Activated CD8-positive, alpha-beta memory T cell treated with anti-CD3 and anti-CD28 coated beads, Interleukin-2, amount 10 ng/mL, durations not matched to agents 7 days and 5 days (primary cell): Measurements from ENCODE around the gene GIT2. TPM values are rescaled to one million over a fixed set of nuclear protein-coding genes. Genes with fewer than 3 reads are reported as not detected.

ENCODE experiments used
- ATAC-seq: fragments of 150-1000 bp; cut with Tn5 transposase; one replicate; pipeline ENCODE4 v1.10.0; 2021; ENCODE audit warnings: moderate library complexity
- CTCF ChIA-PET: fragments of 350-600 bp; sonication (Branson Sonifier 250); formaldehyde crosslinking; loops from one replicate; lab custom pipeline; 2021; ENCODE audit warnings: antibody characterized with exemption; lab: Charles Lee
- DNase-seq: peaks from one replicate; pipeline ENCODE4 v3.0.0-alpha.2; 2020
- H3K27ac Mint-ChIP-seq: one replicate; pipeline ENCODE4 v1.8.0; 2021; ENCODE audit warnings: mild to moderate bottlenecking, mixed read lengths
- H3K27me3 Mint-ChIP-seq: one replicate; pipeline ENCODE4 v1.8.0; 2021; ENCODE audit warnings: mixed read lengths
- H3K36me3 Mint-ChIP-seq: one replicate; pipeline ENCODE4 v1.8.0; 2021; ENCODE audit warnings: mild to moderate bottlenecking, mixed read lengths
- H3K4me1 Mint-ChIP-seq: one replicate; pipeline ENCODE4 v1.8.0; 2021; ENCODE audit warnings: mixed read lengths
- H3K4me3 Mint-ChIP-seq: one replicate; pipeline ENCODE4 v1.8.0; 2021; ENCODE audit warnings: mild to moderate bottlenecking, moderate library complexity, mixed read lengths
- H3K9me3 Mint-ChIP-seq: one replicate; pipeline ENCODE4 v1.8.0; 2022; ENCODE audit warnings: low read depth, mixed read lengths
- total RNA-seq, 2 experiments: library from RNA; stranded (reverse); gene quantifications; one replicate each; pipeline ENCODE4 v1.2.3, GENCODE V29; 2021

The GIT2 gene
- total RNA-seq, 2 experiments from 2014 or later = 90.6 to 92.3 TPM

DNA sequence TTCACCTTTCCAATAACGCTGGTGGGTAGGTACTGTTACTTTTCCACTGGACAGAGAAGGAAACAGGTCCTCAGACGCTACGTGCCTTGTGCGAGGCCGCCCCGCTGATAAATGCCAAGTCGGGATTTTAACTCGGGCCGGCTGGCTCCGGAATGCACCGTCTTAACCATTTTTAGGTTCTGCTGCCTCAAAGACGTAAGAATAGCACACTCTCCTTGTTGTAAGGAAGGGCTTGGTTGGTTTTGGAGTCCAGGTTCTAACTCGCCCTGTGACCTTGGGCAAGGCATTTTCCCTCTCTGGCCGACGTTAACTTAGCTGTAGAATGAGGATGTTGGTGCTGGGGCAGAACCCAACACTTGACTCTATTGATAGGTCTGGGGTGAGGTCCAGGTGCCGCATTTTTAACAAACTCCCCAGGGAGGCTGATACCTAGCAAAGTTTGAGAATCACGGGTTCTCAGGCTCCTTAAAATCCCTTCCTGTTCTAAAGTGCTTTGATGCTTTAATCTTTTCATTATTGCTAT is 3.9 kb upstream of the GIT2 start:
- peak overlapping the region; percentile 91 for H3K4me3 Mint-ChIP-seq
- H3K9me3 Mint-ChIP-seq = no peaks in the 10 kb centered on the region
- CTCF ChIA-PET = interaction anchor here (1.1 to 2.3 kb wide), 4 partner anchors 11 to 50 kb away, joined by 3 to 9 read pairs (median 4); no protein-coding TSS in a partner anchor
- H3K27me3 Mint-ChIP-seq = no peaks in the 10 kb centered on the region
- peaks cover 14% of the 10 kb centered on the region for H3K36me3 Mint-ChIP-seq
- H3K27ac Mint-ChIP-seq = peak overlapping the region; percentile 90
- H3K4me1 Mint-ChIP-seq = peaks cover 54% of the 10 kb centered on the region
- DNase-seq = no peak
- ATAC-seq = no peak

DNA sequence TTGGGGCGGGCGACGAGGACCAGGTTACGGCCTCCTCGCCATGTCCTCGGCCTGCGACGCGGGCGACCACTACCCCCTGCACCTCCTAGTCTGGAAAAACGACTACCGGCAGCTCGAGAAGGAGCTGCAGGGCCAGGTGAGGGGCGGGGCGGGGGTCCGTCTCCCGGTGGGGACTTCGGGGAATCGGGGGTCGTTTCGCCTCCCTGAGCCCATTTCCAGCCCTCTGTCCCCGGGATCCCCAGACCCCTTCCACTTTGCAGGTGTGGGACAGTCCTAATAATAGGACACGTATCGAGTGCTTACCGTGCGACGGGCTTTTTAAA is 3.4 kb upstream of the GIT2 start:
- H3K4me1 Mint-ChIP-seq = peaks cover 49% of the 10 kb centered on the region
- H3K36me3 Mint-ChIP-seq = peaks cover 14% of the 10 kb centered on the region
- H3K4me3 Mint-ChIP-seq = peak overlapping the region; percentile 91
- CTCF ChIA-PET = interaction anchor here (1.1 to 2.3 kb wide), 5 partner anchors 11 to 470 kb away, joined by 3 to 9 read pairs (median 3); no protein-coding TSS in a partner anchor
- peak overlapping the region; percentile 90 for H3K27ac Mint-ChIP-seq
- DNase-seq (no peak), ATAC-seq (no peak)
- H3K27me3 Mint-ChIP-seq = no peaks in the 10 kb centered on the region
- H3K9me3 Mint-ChIP-seq = no peaks in the 10 kb centered on the region

DNA sequence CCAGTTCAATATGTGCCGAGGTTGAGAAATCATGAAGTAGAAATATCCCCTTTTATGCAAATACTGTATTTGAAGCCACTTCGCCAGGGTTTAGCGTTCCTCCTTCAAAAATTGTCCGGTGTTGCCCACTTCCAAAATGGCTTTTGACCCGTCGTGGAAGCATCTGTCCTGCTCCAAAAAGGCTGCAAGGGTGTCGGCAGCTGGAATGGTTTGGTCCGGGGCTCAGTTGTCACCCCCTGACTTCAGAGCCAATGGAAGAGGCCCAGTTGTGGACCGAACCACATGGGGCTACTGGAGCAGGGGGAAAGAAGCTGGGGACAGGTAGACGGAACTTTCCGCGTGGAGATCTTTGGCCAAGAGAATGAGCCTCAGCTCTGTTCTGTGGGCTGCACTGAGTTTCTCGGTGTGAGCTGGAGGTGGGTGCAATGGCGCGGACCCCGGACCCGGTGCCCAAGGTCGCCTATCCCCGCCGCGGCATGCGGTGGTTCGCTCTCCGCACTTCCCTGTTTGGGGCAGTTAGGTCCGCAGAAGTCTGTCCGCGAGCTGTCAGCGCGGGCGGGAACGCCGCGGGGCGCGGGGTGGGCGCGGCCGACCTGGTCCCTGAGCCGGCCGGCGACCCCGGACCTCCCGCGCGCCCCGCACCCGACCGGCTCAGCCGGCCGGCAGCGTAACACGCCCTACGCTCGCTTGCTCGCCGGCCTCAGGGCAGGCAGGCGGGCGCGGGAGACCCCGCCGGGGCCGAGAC is 2.9 kb upstream of the GIT2 start, which contains the start of gene ANKRD13A:
TSS of gene ANKRD13A (plus strand) at position 527 of the 745 bp plus-strand sequence. CDS start 259 bp downstream, outside the sequence.
- Mint-ChIP-seq H3K27ac (peak within 1 kb of the TSS; percentile 97), H3K9me3 (no peaks in the 10 kb centered on the region), H3K36me3 (peaks cover 15% of the 10 kb centered on the region), H3K4me3 (peak within 1 kb of the TSS; percentile 91), H3K27me3 (no peaks in the 10 kb centered on the region), H3K4me1 (peaks cover 49% of the 10 kb centered on the region)
- DNase-seq (peak; percentile 94), ATAC-seq (peak; percentile 75)
- CTCF ChIA-PET = interaction anchor here (1.2 to 2.3 kb wide), 5 partner anchors 12 to 470 kb away, joined by 3 to 9 read pairs (median 4); no protein-coding TSS in a partner anchor

DNA sequence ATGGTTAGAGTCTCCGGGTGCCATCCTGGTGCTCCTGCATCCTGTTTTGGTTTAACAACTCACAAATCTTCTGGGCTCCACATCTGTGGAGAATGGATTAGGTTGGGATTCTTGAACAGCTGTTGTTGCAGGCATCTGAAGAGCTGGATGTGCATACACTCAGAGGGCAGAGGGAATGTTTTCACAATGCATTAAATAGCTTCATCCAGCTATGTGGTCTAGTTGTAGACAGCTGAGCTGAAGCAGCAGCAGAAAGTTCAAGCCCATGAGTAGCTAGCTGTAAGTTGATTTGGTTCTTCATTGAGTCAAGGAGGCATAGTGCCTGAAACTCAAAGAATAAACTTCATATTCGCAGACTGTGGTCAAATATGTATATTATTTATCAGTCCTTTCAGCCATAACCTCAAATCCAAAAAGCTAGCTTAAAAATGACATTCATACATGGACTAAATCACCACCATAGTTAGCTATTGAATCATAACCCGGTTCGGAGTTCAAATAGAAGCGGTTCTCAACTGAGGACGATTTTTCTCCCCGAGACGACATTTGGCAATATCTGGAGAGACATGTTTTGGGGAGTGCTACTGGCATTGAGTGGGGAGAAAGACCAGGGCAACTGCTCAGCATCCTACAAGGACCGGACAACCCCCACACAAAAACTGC is 2.2 kb upstream of the GIT2 start:
- CTCF ChIA-PET = interaction anchor here (1.2 to 1.3 kb wide), 3 partner anchors 49 to 471 kb away, joined by 3 to 4 read pairs (median 3); no protein-coding TSS in a partner anchor

DNA sequence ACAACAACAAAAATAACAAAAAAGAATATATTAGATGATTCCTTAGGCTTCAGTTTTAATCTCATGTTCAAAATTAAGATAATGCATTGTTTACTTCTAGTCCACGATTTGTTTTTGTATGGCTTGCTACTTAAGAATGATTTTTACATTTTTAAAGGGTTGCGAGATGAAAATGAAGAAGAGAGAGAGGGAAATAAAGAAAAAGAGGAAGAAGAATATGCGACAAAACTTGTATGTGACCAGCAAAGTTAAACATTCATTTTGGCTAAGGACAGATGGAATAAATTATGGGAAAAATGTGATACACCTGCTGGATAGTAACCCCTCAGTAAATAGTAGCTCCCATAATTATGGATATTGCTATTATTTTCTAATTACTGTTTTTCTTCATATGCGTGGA is 1.2 kb upstream of the GIT2 start:
- Mint-ChIP-seq H3K27me3 (no peaks in the 10 kb centered on the region), H3K9me3 (no peaks in the 10 kb centered on the region), H3K4me3 (peak overlapping the region; percentile 14), H3K4me1 (peaks cover 52% of the 10 kb centered on the region), H3K27ac (peak overlapping the region; percentile 14), H3K36me3 (peaks cover 17% of the 10 kb centered on the region)
- no peak for ATAC-seq
- DNase-seq = no peak
- CTCF ChIA-PET = interaction anchor here (1.3 kb wide), 1 partner anchor 434 kb away, joined by 4 read pairs; no protein-coding TSS in a partner anchor

More for the DNA sequence above, 2.2 kb upstream of the GIT2 start:
- H3K27me3 Mint-ChIP-seq = no peaks in the 10 kb centered on the region
- DNase-seq (no peak), ATAC-seq (no peak)
- no peaks in the 10 kb centered on the region for H3K9me3 Mint-ChIP-seq
- H3K4me1 Mint-ChIP-seq = peaks cover 53% of the 10 kb centered on the region
- peaks cover 16% of the 10 kb centered on the region for H3K36me3 Mint-ChIP-seq
- peak overlapping the region; percentile 97 for H3K27ac Mint-ChIP-seq
- peak overlapping the region; percentile 91 for H3K4me3 Mint-ChIP-seq

DNA sequence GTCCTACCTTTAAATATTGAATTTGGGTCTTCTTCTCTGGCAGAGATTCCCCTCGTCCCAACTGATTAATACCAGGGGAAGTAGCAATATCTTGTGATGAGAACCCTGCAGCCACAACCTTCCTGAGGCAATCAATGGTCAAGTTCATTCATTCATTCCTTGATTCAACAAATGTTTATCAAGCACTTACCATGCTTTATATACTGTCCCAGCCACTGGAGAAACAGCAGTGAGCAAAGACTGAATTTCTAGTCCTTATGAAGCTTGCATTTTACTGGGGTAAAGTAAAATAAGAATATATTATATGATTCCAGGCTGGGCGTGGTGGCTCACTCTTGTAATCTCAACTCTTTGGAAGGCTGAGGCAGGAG is 300 bp upstream of the GIT2 start:
- DNase-seq = no peak
- peak overlapping the region; percentile 82 for H3K4me3 Mint-ChIP-seq
- peaks cover 54% of the 10 kb centered on the region for H3K4me1 Mint-ChIP-seq

DNA sequence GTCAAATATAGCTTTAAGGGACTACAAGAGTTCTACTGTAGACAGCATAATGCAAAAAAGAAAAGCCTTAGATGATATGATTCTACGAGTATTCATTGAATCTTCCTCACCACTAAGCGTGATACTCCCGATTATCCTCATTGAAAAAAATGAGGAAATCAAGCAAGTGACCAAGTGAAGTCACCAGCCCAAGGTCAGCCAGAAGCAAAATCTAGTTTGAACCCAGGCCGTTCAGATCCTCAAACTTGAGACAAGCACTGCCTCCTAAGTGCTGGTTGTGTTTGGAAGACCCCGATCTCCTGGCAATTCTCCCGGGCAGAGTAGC is 845 bp downstream of the GIT2 start:
- Mint-ChIP-seq H3K4me1 (peaks cover 54% of the 10 kb centered on the region), H3K9me3 (no peaks in the 10 kb centered on the region), H3K4me3 (peak overlapping the region; percentile 82), H3K36me3 (peaks cover 31% of the 10 kb centered on the region), H3K27ac (peak overlapping the region; percentile 86), H3K27me3 (no peaks in the 10 kb centered on the region)
- ATAC-seq = no peak
- DNase-seq = no peak
- CTCF ChIA-PET = interaction anchor here (1.1 to 1.8 kb wide), 3 partner anchors 21 to 142 kb away, joined by 3 to 5 read pairs (median 3); no protein-coding TSS in a partner anchor

More for the DNA sequence above, 300 bp upstream of the GIT2 start:
- Mint-ChIP-seq H3K36me3 (peaks cover 23% of the 10 kb centered on the region), H3K27me3 (no peaks in the 10 kb centered on the region), H3K27ac (peak overlapping the region; percentile 84), H3K9me3 (no peaks in the 10 kb centered on the region)
- CTCF ChIA-PET = interaction anchor here (0.7 to 1.1 kb wide), 3 partner anchors 34 to 103 kb away, joined by 3 to 4 read pairs (median 3); no protein-coding TSS in a partner anchor
- no peak for ATAC-seq

DNA sequence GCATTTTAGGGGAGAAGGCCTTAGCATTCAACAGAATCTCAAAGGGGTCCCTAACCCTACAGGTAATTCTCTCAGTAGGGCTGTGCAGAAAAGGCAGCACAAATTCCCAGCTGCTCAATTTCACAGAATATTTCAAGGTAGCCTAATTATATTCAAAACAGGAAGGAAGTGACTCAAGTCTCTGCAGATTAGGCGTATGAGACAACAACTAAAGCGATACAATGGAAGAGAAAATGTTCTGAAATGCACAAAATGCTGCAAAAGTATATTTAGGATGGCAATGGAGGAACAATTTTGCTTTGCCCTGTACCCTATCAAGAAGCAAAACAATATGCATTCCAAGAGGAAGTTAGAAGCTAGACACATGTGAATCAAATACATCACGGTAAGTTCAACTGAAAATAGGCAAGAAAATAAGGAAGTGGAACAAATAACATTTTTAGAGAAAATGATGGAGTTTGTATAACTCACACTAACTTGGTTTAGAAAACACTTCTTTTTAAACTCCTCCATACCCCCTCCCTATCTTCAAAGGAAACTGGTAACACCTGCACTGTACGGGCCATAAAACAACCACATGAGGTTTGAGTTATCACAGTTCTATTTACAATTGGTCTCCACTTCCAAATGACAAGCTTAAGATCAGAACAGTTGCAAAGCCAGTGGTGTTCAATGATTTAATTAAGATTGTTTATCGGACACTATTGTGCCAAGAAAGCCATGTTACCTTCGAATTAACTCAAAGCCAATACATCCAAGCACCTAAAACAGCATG is 1.6 kb downstream of the GIT2 start:
- peaks cover 32% of the 10 kb centered on the region for H3K36me3 Mint-ChIP-seq
- CTCF ChIA-PET = interaction anchor here (0.8 to 2.6 kb wide), 6 partner anchors 11 to 141 kb away, joined by 3 to 7 read pairs (median 4); no protein-coding TSS in a partner anchor
- peak; percentile 47 for DNase-seq
- no peaks in the 10 kb centered on the region for H3K9me3 Mint-ChIP-seq
- ATAC-seq = no peak
- no peaks in the 10 kb centered on the region for H3K27me3 Mint-ChIP-seq
- peak overlapping the region; percentile 86 for H3K27ac Mint-ChIP-seq
- H3K4me1 Mint-ChIP-seq = peaks cover 55% of the 10 kb centered on the region
- peak overlapping the region; percentile 82 for H3K4me3 Mint-ChIP-seq

DNA sequence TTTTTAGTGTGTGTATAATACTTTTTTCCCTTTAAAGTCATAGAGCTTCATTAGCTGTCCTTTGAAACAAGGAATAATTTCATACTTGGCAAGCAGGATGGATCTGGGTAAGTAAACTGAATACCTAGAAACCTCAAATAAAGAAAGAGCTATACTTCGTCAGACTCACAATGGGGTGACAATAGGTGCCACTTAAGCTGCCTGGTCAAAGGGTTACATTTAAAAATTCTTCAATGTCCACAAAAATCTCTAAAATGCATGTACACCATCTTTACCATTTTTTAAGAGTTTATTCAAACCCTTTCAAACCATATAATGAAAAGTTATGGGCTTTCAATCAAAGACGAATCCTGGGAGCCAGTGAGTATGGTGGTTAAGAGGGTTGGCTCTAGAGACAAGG is 3.1 kb downstream of the GIT2 start:
- H3K4me1 Mint-ChIP-seq = peaks cover 56% of the 10 kb centered on the region
- no peaks in the 10 kb centered on the region for H3K9me3 Mint-ChIP-seq
- DNase-seq (no peak), ATAC-seq (no peak)
- H3K4me3 Mint-ChIP-seq = peak overlapping the region; percentile 29
- CTCF ChIA-PET = interaction anchor here (0.7 to 2.6 kb wide), 3 partner anchors 10 to 63 kb away, joined by 3 to 7 read pairs (median 5); no protein-coding TSS in a partner anchor
- peaks cover 39% of the 10 kb centered on the region for H3K36me3 Mint-ChIP-seq
- no peaks in the 10 kb centered on the region for H3K27me3 Mint-ChIP-seq
- peak overlapping the region; percentile 14 for H3K27ac Mint-ChIP-seq

DNA sequence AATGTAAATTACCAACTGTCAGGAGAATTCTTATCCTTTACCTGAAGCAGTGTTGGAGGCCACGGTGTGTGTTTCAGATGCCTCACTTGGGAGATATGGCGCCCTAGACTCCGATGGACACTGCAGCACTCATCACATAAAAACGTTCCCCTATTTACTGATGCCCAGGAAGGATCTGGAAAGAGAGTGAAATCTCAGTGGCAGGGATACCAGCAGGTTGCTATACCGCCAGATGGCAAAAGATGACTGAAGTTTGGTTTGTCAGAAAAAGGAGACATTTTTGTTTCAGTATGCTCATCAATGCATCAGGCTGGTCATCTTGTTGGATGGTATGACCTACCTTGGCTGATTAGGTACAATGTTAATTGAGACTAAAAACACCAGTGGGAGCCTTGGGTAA is 4.6 kb downstream of the GIT2 start:
- CTCF ChIA-PET = no interaction called here
- Mint-ChIP-seq H3K4me3 (no peak overlapping the region), H3K27me3 (no peaks in the 10 kb centered on the region), H3K36me3 (peaks cover 48% of the 10 kb centered on the region), H3K9me3 (no peaks in the 10 kb centered on the region), H3K4me1 (peaks cover 54% of the 10 kb centered on the region), H3K27ac (no peak overlapping the region)
- ATAC-seq (no peak), DNase-seq (no peak)

DNA sequence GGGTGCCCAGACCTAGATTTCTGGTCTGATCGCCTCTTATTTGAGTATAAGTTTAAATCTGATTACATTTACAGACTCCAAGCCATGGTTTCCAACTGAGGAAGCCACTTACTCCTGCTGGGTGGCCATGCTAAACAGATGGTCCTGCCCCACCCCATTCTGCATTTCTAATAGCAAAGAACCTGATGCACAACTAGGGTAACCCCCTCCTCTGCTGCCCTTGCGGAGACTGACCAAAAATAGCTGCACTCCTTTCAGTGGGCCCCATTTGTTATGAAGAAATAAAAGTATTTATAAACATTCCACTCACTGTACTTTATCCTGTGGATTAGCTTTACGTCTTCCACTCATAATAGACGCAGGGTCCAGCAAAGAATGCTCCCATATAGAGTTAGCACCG is 6.8 kb downstream of the GIT2 start:
- DNase-seq = no peak
- Mint-ChIP-seq H3K27me3 (no peaks in the 10 kb centered on the region), H3K4me3 (no peak overlapping the region), H3K36me3 (peaks cover 57% of the 10 kb centered on the region), H3K4me1 (peaks cover 54% of the 10 kb centered on the region), H3K9me3 (no peaks in the 10 kb centered on the region), H3K27ac (no peak overlapping the region)
- CTCF ChIA-PET = no interaction called here
- ATAC-seq = no peak

DNA sequence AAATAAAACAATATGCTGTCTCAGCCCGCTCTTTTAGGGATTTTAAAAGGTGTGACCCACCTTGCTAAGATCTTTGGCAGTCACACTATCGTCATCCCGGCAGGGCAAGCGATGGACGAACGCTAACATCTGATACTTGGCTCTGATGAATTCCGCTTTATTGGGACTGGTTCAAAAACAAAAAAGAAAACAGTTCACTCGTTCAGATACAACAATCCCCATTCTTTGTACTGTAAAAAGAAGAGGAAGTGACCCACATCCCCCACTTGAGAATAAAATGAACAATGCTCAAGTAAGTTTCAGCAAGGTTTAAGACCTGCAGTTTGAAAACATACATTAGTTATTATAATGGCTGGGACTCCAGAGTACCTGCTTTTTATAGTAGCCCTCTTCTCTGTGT is 7.3 kb downstream of the GIT2 start:
- Mint-ChIP-seq H3K4me3 (no peak overlapping the region), H3K36me3 (peaks cover 59% of the 10 kb centered on the region), H3K4me1 (peaks cover 50% of the 10 kb centered on the region), H3K27ac (no peak overlapping the region), H3K27me3 (no peaks in the 10 kb centered on the region), H3K9me3 (no peaks in the 10 kb centered on the region)
- DNase-seq (no peak), ATAC-seq (no peak)
- CTCF ChIA-PET = interaction anchor here (1.2 kb wide), 1 partner anchor 28 kb away, joined by 3 read pairs; no protein-coding TSS in a partner anchor
